ENCODE data around the gene SOAT1.

SOAT1 gene

GRCh38 chr1:179287946-179288345, 5.7 kb upstream of the SOAT1 start:
- TF ChIP-seq JUND (IDR thresholded peaks at IDR 0.05; ENCODE audit: low read depth): no peak
- in situ Hi-C loops (cut with HindIII; ENCODE audit: low pct_unique_long_range_greater_than_20kb, low sequenced_read_pairs): no loop called here
- DNase-seq (ENCODE audit: low read depth in 1 of 2, low spot score in 1 of 2): no peak

- TF ChIP-seq JUND (IDR thresholded peaks at IDR 0.05; ENCODE audit: low read depth): no peak
- in situ Hi-C loops (cut with HindIII; ENCODE audit: low pct_unique_long_range_greater_than_20kb, low sequenced_read_pairs): no loop called here
- no peak for DNase-seq (ENCODE audit: low read depth in 1 of 2, low spot score in 1 of 2)
These were observed 4.6 kb upstream of the SOAT1 start for GRCh38 chr1:179288977-179289376.

GRCh38 chr1:179295164-179295755, 1.7 kb downstream of the SOAT1 start:
- in situ Hi-C loops (cut with HindIII; ENCODE audit: low pct_unique_long_range_greater_than_20kb, low sequenced_read_pairs): no loop called here
- DNase-seq (ENCODE audit: low read depth in 1 of 2, low spot score in 1 of 2): no peak
- no peak for TF ChIP-seq JUND (IDR thresholded peaks at IDR 0.05; ENCODE audit: low read depth)

GRCh38 chr1:179296356-179297104, 2.9 kb downstream of the SOAT1 start:
- TF ChIP-seq JUND (IDR thresholded peaks at IDR 0.05; ENCODE audit: low read depth): no peak
- in situ Hi-C loops (cut with HindIII; ENCODE audit: low pct_unique_long_range_greater_than_20kb, low sequenced_read_pairs): no loop called here
- no peak for DNase-seq (ENCODE audit: low read depth in 1 of 2, low spot score in 1 of 2)

GRCh38 chr1:179297105-179297378, 3.4 kb downstream of the SOAT1 start:
- DNase-seq (ENCODE audit: low read depth in 1 of 2, low spot score in 1 of 2): no peak
- in situ Hi-C loops (cut with HindIII; ENCODE audit: low pct_unique_long_range_greater_than_20kb, low sequenced_read_pairs): no loop called here
- TF ChIP-seq JUND (IDR thresholded peaks at IDR 0.05; ENCODE audit: low read depth): no peak

GRCh38 chr1:179298952-179299351, 5.4 kb downstream of the SOAT1 start:
- no peak for TF ChIP-seq JUND (IDR thresholded peaks at IDR 0.05; ENCODE audit: low read depth)
- in situ Hi-C loops (cut with HindIII; ENCODE audit: low pct_unique_long_range_greater_than_20kb, low sequenced_read_pairs): no loop called here
- DNase-seq (ENCODE audit: low read depth in 1 of 2, low spot score in 1 of 2): no peak

GRCh38 chr1:179300112-179300511, 6.5 kb downstream of the SOAT1 start:
- no peak for TF ChIP-seq JUND (IDR thresholded peaks at IDR 0.05; ENCODE audit: low read depth)
- DNase-seq (ENCODE audit: low read depth in 1 of 2, low spot score in 1 of 2): no peak
- in situ Hi-C loops (cut with HindIII; ENCODE audit: low pct_unique_long_range_greater_than_20kb, low sequenced_read_pairs): no loop called here

GRCh38 chr1:179302070-179302469, 8.5 kb downstream of the SOAT1 start:
- DNase-seq (ENCODE audit: low read depth in 1 of 2, low spot score in 1 of 2): no peak
- in situ Hi-C loops (cut with HindIII; ENCODE audit: low pct_unique_long_range_greater_than_20kb, low sequenced_read_pairs): no loop called here
- no peak for TF ChIP-seq JUND (IDR thresholded peaks at IDR 0.05; ENCODE audit: low read depth)

GRCh38 chr1:179303200-179303785, 9.7 kb downstream of the SOAT1 start:
- no peak for DNase-seq (ENCODE audit: low read depth in 1 of 2, low spot score in 1 of 2)
- no peak for TF ChIP-seq JUND (IDR thresholded peaks at IDR 0.05; ENCODE audit: low read depth)
- in situ Hi-C loops (cut with HindIII; ENCODE audit: low pct_unique_long_range_greater_than_20kb, low sequenced_read_pairs): no loop called here

- no peak for TF ChIP-seq JUND (IDR thresholded peaks at IDR 0.05; ENCODE audit: low read depth)
- DNase-seq (ENCODE audit: low read depth in 1 of 2, low spot score in 1 of 2): no peak
- in situ Hi-C loops (cut with HindIII; ENCODE audit: low pct_unique_long_range_greater_than_20kb, low sequenced_read_pairs): no loop called here
These were observed 11.9 kb downstream of the SOAT1 start for GRCh38 chr1:179305450-179305849.

- no peak for DNase-seq (ENCODE audit: low read depth in 1 of 2, low spot score in 1 of 2)
- in situ Hi-C loops (cut with HindIII; ENCODE audit: low pct_unique_long_range_greater_than_20kb, low sequenced_read_pairs): no loop called here
- no peak for TF ChIP-seq JUND (IDR thresholded peaks at IDR 0.05; ENCODE audit: low read depth)
These were observed 16.7 kb downstream of the SOAT1 start for GRCh38 chr1:179310291-179310690.

GRCh38 chr1:179310721-179311120, 17.1 kb downstream of the SOAT1 start:
- in situ Hi-C loops (cut with HindIII; ENCODE audit: low pct_unique_long_range_greater_than_20kb, low sequenced_read_pairs): no loop called here
- no peak for DNase-seq (ENCODE audit: low read depth in 1 of 2, low spot score in 1 of 2)
- TF ChIP-seq JUND (IDR thresholded peaks at IDR 0.05; ENCODE audit: low read depth): no peak

- no peak for DNase-seq (ENCODE audit: low read depth in 1 of 2, low spot score in 1 of 2)
- no peak for TF ChIP-seq JUND (IDR thresholded peaks at IDR 0.05; ENCODE audit: low read depth)
- in situ Hi-C loops (cut with HindIII; ENCODE audit: low pct_unique_long_range_greater_than_20kb, low sequenced_read_pairs): no loop called here
These were observed 17.6 kb downstream of the SOAT1 start for GRCh38 chr1:179311149-179311700.
